Trophoblast cell (in vitro differentiated cells and primary cell): ENCODE results near the gene NEDD9.

Source experiments
- DNase-seq, 2 donors: peaks; one replicate each; pipeline ENCODE4 v3.0.0-alpha.2; 2016
- H2AFZ ChIP-seq: 2 replicates; pipeline ENCODE4 v1.6.1; 2013; ENCODE audit warnings: low read length, moderate library complexity, mild to moderate bottlenecking; ENCODE audit not compliant: insufficient read depth, poor library complexity
- H2AK5ac ChIP-seq: 2 replicates; pipeline ENCODE4 v1.6.1; 2013; ENCODE audit warnings: mild to moderate bottlenecking, low read length
- H2BK120ac ChIP-seq: 2 replicates; pipeline ENCODE4 v1.6.1; 2013; ENCODE audit warnings: low read length, mild to moderate bottlenecking, moderate library complexity; ENCODE audit not compliant: insufficient read depth, poor library complexity
- H2BK12ac ChIP-seq: 2 replicates; pipeline ENCODE4 v1.6.1; 2013; ENCODE audit warnings: mild to moderate bottlenecking, low read length, moderate library complexity
- H2BK5ac ChIP-seq: 2 replicates; pipeline ENCODE4 v1.6.1; 2013; ENCODE audit warnings: low read length, low read depth, moderate library complexity, mild to moderate bottlenecking; ENCODE audit not compliant: poor library complexity
- H3K14ac ChIP-seq: 2 replicates; pipeline ENCODE4 v1.6.1; 2013; ENCODE audit warnings: mild to moderate bottlenecking, low read length
- H3K18ac ChIP-seq: 2 replicates; pipeline ENCODE4 v1.6.1; 2013; ENCODE audit warnings: mild to moderate bottlenecking, low read length
- H3K23ac ChIP-seq: 2 replicates; pipeline ENCODE4 v1.6.1; 2013; ENCODE audit warnings: low read length
- H3K27ac ChIP-seq: 2 replicates; pipeline ENCODE4 v1.5.1; 2013; ENCODE audit warnings: low read depth, mild to moderate bottlenecking, inconsistent platforms, low read length, moderate library complexity
- H3K27me3 ChIP-seq: 2 replicates; pipeline ENCODE4 v1.6.1; 2013; ENCODE audit warnings: inconsistent platforms, mild to moderate bottlenecking, low read length, moderate library complexity; ENCODE audit not compliant: insufficient read depth
- H3K36me3 ChIP-seq, 2 experiments: 1 replicate in 1 of 2; 2 replicates in 1 of 2; pipeline ENCODE4 v1.6.1; 2013; ENCODE audit warnings: low read length in 2 of 2, mild to moderate bottlenecking in 2 of 2, moderate library complexity in 1 of 2; ENCODE audit not compliant: insufficient read depth in 2 of 2, control insufficient read depth in 1 of 2
- H3K4ac ChIP-seq: 2 replicates; pipeline ENCODE4 v1.6.1; 2013; ENCODE audit warnings: low read depth, mild to moderate bottlenecking, low read length, moderate library complexity
- H3K4me1 ChIP-seq, 2 experiments: 1 replicate in 1 of 2; 2 replicates in 1 of 2; pipeline ENCODE4 v1.6.1; 2013; ENCODE audit warnings: low read length in 2 of 2, mild to moderate bottlenecking in 2 of 2, moderate library complexity in 1 of 2; ENCODE audit not compliant: insufficient read depth in 2 of 2, control insufficient read depth in 1 of 2
- H3K4me2 ChIP-seq: 2 replicates; pipeline ENCODE4 v1.6.1; 2013; ENCODE audit warnings: inconsistent platforms, mild to moderate bottlenecking, low read length, moderate library complexity
- H3K4me3 ChIP-seq: 2 replicates; pipeline ENCODE4 v1.5.1; 2013; ENCODE audit warnings: mild to moderate bottlenecking, low read depth, low read length, inconsistent platforms
- H3K79me1 ChIP-seq: one replicate; pipeline ENCODE4 v1.6.1; 2013; ENCODE audit warnings: low read length
- H3K79me2 ChIP-seq: 2 replicates; pipeline ENCODE4 v1.6.1; 2013; ENCODE audit warnings: low read length, mild to moderate bottlenecking; ENCODE audit not compliant: control insufficient read depth, insufficient read depth, poor library complexity
- H3K9ac ChIP-seq: 2 replicates; pipeline ENCODE4 v1.6.1; 2013; ENCODE audit warnings: mild to moderate bottlenecking, low read length
- H3K9me3 ChIP-seq: 2 replicates; pipeline ENCODE4 v1.6.1; 2013; ENCODE audit warnings: low read depth, mild to moderate bottlenecking, control low read depth, inconsistent platforms, low read length; ENCODE audit not compliant: insufficient read depth
- H4K12ac ChIP-seq: 2 replicates; pipeline ENCODE4 v1.6.1; 2013; ENCODE audit warnings: low read depth, mild to moderate bottlenecking, low read length, moderate library complexity
- H4K8ac ChIP-seq: 2 replicates; pipeline ENCODE4 v1.6.1; 2013; ENCODE audit warnings: low read depth, mild to moderate bottlenecking, low read length, moderate library complexity
- H4K91ac ChIP-seq: one replicate; pipeline ENCODE4 v1.6.1; 2013; ENCODE audit warnings: low read depth, mild to moderate bottlenecking, low read length, moderate library complexity
- WGBS: extraction: QIAGEN DNeasy Blood & Tissue Kit; methylation state at CpG from one replicate; pipeline ENCODE4 v1.1.7; 2013; ENCODE audit warnings: missing lambda C conversion rate; ENCODE audit not compliant: insufficient read length, insufficient coverage; ENCODE audit errors: extremely low coverage; 5-methylcytosine and 5-hydroxymethylcytosine counted together

The NEDD9 gene

GRCh38 chr6:11141295-11141694 lies 91.2 kb downstream of the NEDD9 start:
- Histone ChIP-seq H3K9me3 (no peaks in the 10 kb centered on the region), H3K18ac (no peak overlapping the region), H3K4me2 (no peak overlapping the region), H4K8ac (no peak overlapping the region), H3K4ac (no peak overlapping the region), H2BK5ac (no peak overlapping the region), H4K12ac (no peak overlapping the region), H3K79me2 (no peaks in the 10 kb centered on the region), H4K91ac (no peak overlapping the region), H3K23ac (no peak overlapping the region), H3K4me1 (peaks cover 5 to 11% of the 10 kb centered on the region in 2 experiments), H3K27me3 (no peaks in the 10 kb centered on the region), H2AK5ac (no peak overlapping the region), H3K36me3 (no peaks in the 10 kb centered on the region), H3K79me1 (peaks cover 12% of the 10 kb centered on the region), H3K4me3 (no peak overlapping the region), H3K27ac (no peak overlapping the region), H2AFZ (no peak overlapping the region), H2BK12ac (no peak overlapping the region), H3K14ac (peak overlapping the region; percentile 29), H2BK120ac (no peak overlapping the region), H3K9ac (peak overlapping the region; percentile 54)
- no peak for DNase-seq
- no CpG with 5 or more reads among the region's 3 CpGs for WGBS

DNA sequence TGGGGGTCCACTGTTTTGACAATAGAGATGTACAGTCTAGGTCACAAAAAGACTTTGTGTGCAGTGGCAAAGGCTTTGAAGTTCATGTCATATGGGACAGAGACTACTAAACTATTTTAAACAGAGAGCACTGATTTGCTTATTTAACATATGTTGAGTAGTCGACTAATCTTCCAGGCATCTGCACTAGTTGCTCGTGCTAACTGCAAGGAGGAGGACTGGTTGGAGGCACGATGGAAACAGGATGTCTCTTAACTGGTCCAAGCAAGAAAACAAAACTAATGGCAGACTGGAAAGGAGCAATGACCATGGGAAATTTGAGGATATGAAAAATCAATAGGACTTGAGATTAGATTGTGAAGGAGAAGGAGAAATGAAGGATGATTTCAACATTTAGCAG lies 92.4 kb downstream of the NEDD9 start:
- Histone ChIP-seq H3K9ac (no peak overlapping the region), H3K4me1 (peaks cover 5 to 11% of the 10 kb centered on the region in 2 experiments), H2BK5ac (no peak overlapping the region), H3K9me3 (no peaks in the 10 kb centered on the region), H2AFZ (no peak overlapping the region), H3K79me2 (no peaks in the 10 kb centered on the region), H3K4me2 (no peak overlapping the region), H3K18ac (no peak overlapping the region), H3K79me1 (peaks cover 10% of the 10 kb centered on the region), H3K4me3 (no peak overlapping the region), H3K27me3 (no peaks in the 10 kb centered on the region), H4K12ac (no peak overlapping the region), H4K91ac (no peak overlapping the region), H2AK5ac (no peak overlapping the region), H3K36me3 (peaks cover 3 to 4% of the 10 kb centered on the region in 2 experiments), H3K14ac (no peak overlapping the region), H2BK12ac (no peak overlapping the region), H2BK120ac (no peak overlapping the region), H3K23ac (no peak overlapping the region), H4K8ac (no peak overlapping the region), H3K4ac (no peak overlapping the region), H3K27ac (no peak overlapping the region)
- DNase-seq, result peak in 1 of 2 donors; percentile 24
- WGBS, result no CpG with 5 or more reads among the region's 3 CpGs

- no peak overlapping the region for H2BK120ac ChIP-seq
- no peak overlapping the region for H3K23ac ChIP-seq
- no peak overlapping the region for H2BK12ac ChIP-seq
- DNase-seq, result peak; percentile 90 to 96
- H3K18ac ChIP-seq, result no peak overlapping the region
- H3K9me3 ChIP-seq, result no peaks in the 10 kb centered on the region
- no peak overlapping the region for H3K9ac ChIP-seq
- H3K79me1 ChIP-seq, result peaks cover 8% of the 10 kb centered on the region
- H3K36me3 ChIP-seq, result peaks cover 5 to 6% of the 10 kb centered on the region in 2 experiments
- no peak overlapping the region for H2BK5ac ChIP-seq
- 100% methylated on average over 1 of the region's 3 CpGs for WGBS
- no peak overlapping the region for H3K27ac ChIP-seq
- no peak overlapping the region for H4K91ac ChIP-seq
- no peak overlapping the region for H3K14ac ChIP-seq
- no peak overlapping the region for H4K8ac ChIP-seq
- no peak overlapping the region for H3K4ac ChIP-seq
- no peaks in the 10 kb centered on the region for H3K27me3 ChIP-seq
- no peak overlapping the region for H2AFZ ChIP-seq
- H3K4me1 ChIP-seq, result peaks cover 5 to 11% of the 10 kb centered on the region in 2 experiments
- H3K4me2 ChIP-seq, result no peak overlapping the region
- no peaks in the 10 kb centered on the region for H3K79me2 ChIP-seq
- no peak overlapping the region for H2AK5ac ChIP-seq
- no peak overlapping the region for H3K4me3 ChIP-seq
- no peak overlapping the region for H4K12ac ChIP-seq
These were observed 93.2 kb downstream of the NEDD9 start for GRCh38 chr6:11139051-11139960.

- H4K8ac ChIP-seq, result no peak overlapping the region
- no peak overlapping the region for H3K18ac ChIP-seq
- no peak overlapping the region for H3K4me2 ChIP-seq
- H3K27ac ChIP-seq, result no peak overlapping the region
- H3K4ac ChIP-seq, result no peak overlapping the region
- H3K23ac ChIP-seq, result no peak overlapping the region
- no peak overlapping the region for H4K12ac ChIP-seq
- peaks cover 5 to 7% of the 10 kb centered on the region in 2 experiments for H3K36me3 ChIP-seq
- H3K27me3 ChIP-seq, result no peaks in the 10 kb centered on the region
- no peak overlapping the region for H2BK5ac ChIP-seq
- peaks cover 0 to 7% of the 10 kb centered on the region in 2 experiments for H3K4me1 ChIP-seq
- no peaks in the 10 kb centered on the region for H3K79me1 ChIP-seq
- H3K14ac ChIP-seq, result no peak overlapping the region
- no peak overlapping the region for H3K9ac ChIP-seq
- H2AFZ ChIP-seq, result no peak overlapping the region
- no peak overlapping the region for H2BK120ac ChIP-seq
- H4K91ac ChIP-seq, result no peak overlapping the region
- H2AK5ac ChIP-seq, result no peak overlapping the region
- no peak for DNase-seq
- no peaks in the 10 kb centered on the region for H3K79me2 ChIP-seq
- H3K9me3 ChIP-seq, result no peaks in the 10 kb centered on the region
- H2BK12ac ChIP-seq, result no peak overlapping the region
- no peak overlapping the region for H3K4me3 ChIP-seq
These were observed 95.7 kb downstream of the NEDD9 start for GRCh38 chr6:11136809-11137208.
